Smooth muscle cell (in vitro differentiated cells): Measurements from ENCODE around the gene PPP5C. TPM values are rescaled to one million over a fixed set of nuclear protein-coding genes. Genes with fewer than 3 reads are reported as not detected.

ENCODE experiments used
- DNase-seq: peaks from one replicate; lab custom pipeline; 2025; ENCODE audit not compliant: unreplicated experiment; lab: John Stamatoyannopoulos, UW
- H2AFZ ChIP-seq: fragments of 200-600 bp; sonication (generic); 2 replicates; pipeline ENCODE4 v1.6.0; 2016; ENCODE audit warnings: antibody characterized with exemption, low read depth, mild to moderate bottlenecking
- H3F3A ChIP-seq: fragments of 200-600 bp; sonication (generic); 2 replicates; pipeline ENCODE4 v1.6.0; 2017; ENCODE audit warnings: antibody characterized with exemption, low read depth
- H3K27ac ChIP-seq: fragments of 200-600 bp; sonication (generic); 2 replicates; pipeline ENCODE4 v1.5.1; 2016; ENCODE audit warnings: low read depth, mild to moderate bottlenecking
- H3K27me3 ChIP-seq: fragments of 200-600 bp; sonication (generic); 2 replicates; pipeline ENCODE4 v1.6.1; 2016; ENCODE audit warnings: low read depth, mild to moderate bottlenecking
- H3K36me3 ChIP-seq: fragments of 200-600 bp; sonication (generic); 2 replicates; pipeline ENCODE4 v1.5.1; 2016; ENCODE audit warnings: low read depth
- H3K4me1 ChIP-seq: fragments of 200-600 bp; sonication (generic); 2 replicates; pipeline ENCODE4 v1.5.1; 2016; ENCODE audit warnings: low read depth
- H3K4me2 ChIP-seq: fragments of 200-600 bp; sonication (generic); 2 replicates; pipeline ENCODE4 v1.6.0; 2016; ENCODE audit warnings: mild to moderate bottlenecking
- H3K4me3 ChIP-seq: fragments of 200-600 bp; sonication (generic); 2 replicates; pipeline ENCODE4 v1.5.1; 2016; ENCODE audit warnings: mild to moderate bottlenecking
- H3K79me2 ChIP-seq: fragments of 200-600 bp; sonication (generic); 2 replicates; pipeline ENCODE4 v1.6.0; 2016; ENCODE audit warnings: low read depth, mild to moderate bottlenecking
- H3K9ac ChIP-seq: fragments of 200-600 bp; sonication (generic); 2 replicates; pipeline ENCODE4 v1.6.0; 2016; ENCODE audit warnings: low read depth
- H3K9me3 ChIP-seq: fragments of 200-600 bp; sonication (generic); replicated peaks from 2 replicates; pipeline ENCODE4 v1.5.1; 2016; ENCODE audit warnings: low read depth
- H4K20me1 ChIP-seq: fragments of 200-600 bp; sonication (generic); 2 replicates; pipeline ENCODE4 v1.6.0; 2016; ENCODE audit warnings: low read depth
- WGBS: methylation state at CpG from one replicate; pipeline ENCODE4 v1.1.7; 2016; ENCODE audit warnings: low lambda C conversion rate; 5-methylcytosine and 5-hydroxymethylcytosine counted together
- polyA plus RNA-seq: library from polyadenylated mRNA; unstranded; fragments of >200 nt; fragmentation: Nextera tagmentation; extraction: Ambion mirVana; gene quantifications from 2 replicates; pipeline ENCODE4 v1.2.1, GENCODE V29; 2016
- total RNA-seq: library from RNA; depleted of rRNA; stranded (reverse); fragments of >200 nt; gene quantifications from 2 replicates; pipeline ENCODE4 v1.2.3, GENCODE V29; 2014
- TF ChIP-seq, protein P1 (sequence below): fragments of 200-600 bp; sonication (generic); IDR thresholded peaks from 2 replicates; pipeline ENCODE4 v1.5.1; 2017; ENCODE audit warnings: borderline replicate concordance, mild to moderate bottlenecking, antibody characterized with exemption; ENCODE audit not compliant: insufficient read depth, poor library complexity, severe bottlenecking

The PPP5C gene
- total and polyA plus RNA-seq, 2 experiments from 2014 or later = 44.9 to 57.7 TPM

- Histone ChIP-seq H3K9ac (no peak overlapping the region), H3K4me2 (no peak overlapping the region), H3K79me2 (no peaks in the 10 kb centered on the region), H3K27me3 (peaks cover 19% of the 10 kb centered on the region), H3K9me3 (no peaks in the 10 kb centered on the region), H3K4me1 (peaks cover 4% of the 10 kb centered on the region), H3F3A (no peaks in the 10 kb centered on the region), H3K27ac (no peak overlapping the region), H3K4me3 (no peak overlapping the region), H3K36me3 (no peaks in the 10 kb centered on the region), H4K20me1 (no peaks in the 10 kb centered on the region), H2AFZ (no peak overlapping the region)
- WGBS = 91% methylated on average over 17 of the region's 17 CpGs
- TF ChIP-seq, protein P1, sequence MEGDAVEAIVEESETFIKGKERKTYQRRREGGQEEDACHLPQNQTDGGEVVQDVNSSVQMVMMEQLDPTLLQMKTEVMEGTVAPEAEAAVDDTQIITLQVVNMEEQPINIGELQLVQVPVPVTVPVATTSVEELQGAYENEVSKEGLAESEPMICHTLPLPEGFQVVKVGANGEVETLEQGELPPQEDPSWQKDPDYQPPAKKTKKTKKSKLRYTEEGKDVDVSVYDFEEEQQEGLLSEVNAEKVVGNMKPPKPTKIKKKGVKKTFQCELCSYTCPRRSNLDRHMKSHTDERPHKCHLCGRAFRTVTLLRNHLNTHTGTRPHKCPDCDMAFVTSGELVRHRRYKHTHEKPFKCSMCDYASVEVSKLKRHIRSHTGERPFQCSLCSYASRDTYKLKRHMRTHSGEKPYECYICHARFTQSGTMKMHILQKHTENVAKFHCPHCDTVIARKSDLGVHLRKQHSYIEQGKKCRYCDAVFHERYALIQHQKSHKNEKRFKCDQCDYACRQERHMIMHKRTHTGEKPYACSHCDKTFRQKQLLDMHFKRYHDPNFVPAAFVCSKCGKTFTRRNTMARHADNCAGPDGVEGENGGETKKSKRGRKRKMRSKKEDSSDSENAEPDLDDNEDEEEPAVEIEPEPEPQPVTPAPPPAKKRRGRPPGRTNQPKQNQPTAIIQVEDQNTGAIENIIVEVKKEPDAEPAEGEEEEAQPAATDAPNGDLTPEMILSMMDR = no peak
- DNase-seq = no peak
Measured at GRCh38 chr19:46427518-46428045, 80.7 kb downstream of the PPP5C start.

DNA sequence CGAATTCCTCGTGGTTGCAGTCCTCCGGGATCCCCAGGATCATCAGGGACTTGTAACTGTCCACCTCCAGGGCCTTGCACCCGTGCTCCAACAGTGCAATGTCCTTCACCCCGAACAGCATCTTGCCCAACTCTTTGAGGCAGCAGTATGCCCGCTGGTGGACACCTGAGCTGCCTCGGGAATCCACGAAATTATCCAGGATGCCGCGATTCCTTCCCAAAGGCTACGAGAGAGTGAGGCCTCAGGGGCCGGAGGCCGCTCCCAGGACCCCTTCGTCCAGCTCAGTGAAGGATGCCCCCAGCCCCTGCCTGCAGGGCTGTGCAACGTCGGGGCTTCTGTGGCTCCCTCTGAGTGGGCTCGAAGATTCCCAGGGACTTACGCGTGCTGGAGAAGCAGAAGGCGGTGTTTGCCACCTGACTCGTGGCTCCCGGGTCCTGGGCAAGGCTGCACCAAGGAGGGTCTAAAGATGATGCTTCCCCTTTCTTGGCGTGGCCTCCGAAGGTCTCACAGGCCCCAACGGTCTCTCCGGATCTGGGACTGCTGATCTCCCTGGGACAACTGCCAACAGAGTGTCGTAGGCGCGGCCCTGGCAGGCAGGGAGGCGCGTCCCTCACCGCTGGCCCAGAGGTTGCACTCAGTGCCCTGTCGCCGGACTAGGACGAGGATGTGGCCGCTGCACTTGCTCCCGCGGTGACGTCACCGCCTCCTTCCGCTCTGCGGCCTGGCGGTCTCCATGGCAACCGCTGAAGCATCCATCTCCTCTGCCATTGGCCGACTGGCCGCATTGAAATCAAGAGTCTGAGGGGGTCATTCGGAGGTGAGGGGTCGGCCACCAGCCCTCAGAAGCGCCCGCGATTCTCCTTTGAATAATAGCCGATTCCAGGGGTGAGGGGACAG lies 81.6 kb downstream of the PPP5C start, which contains the start of gene PNMA8C:
Gene PNMA8C, minus strand, starts transcription at position 698 of the 897 bp plus-strand sequence. Its CDS starts 577 bp downstream, at position 121.
- Histone ChIP-seq H3K27me3 (peaks cover 19% of the 10 kb centered on the region), H3K36me3 (no peaks in the 10 kb centered on the region), H3K4me2 (peak within 1 kb of the TSS; percentile 12), H3K27ac (no peak within 1 kb of the TSS), H2AFZ (no peak within 1 kb of the TSS), H3K4me1 (peaks cover 4% of the 10 kb centered on the region), H3F3A (no peaks in the 10 kb centered on the region), H3K4me3 (no peak within 1 kb of the TSS), H4K20me1 (no peaks in the 10 kb centered on the region), H3K9me3 (no peaks in the 10 kb centered on the region), H3K9ac (no peak within 1 kb of the TSS), H3K79me2 (no peaks in the 10 kb centered on the region)
- DNase-seq = no peak
- 42% methylated on average over 52 of the region's 52 CpGs for WGBS
- TF ChIP-seq, protein P1 = no peak

GRCh38 chr19:46429999-46430398 lies 83.1 kb downstream of the PPP5C start:
- no peak overlapping the region for H3K4me2 ChIP-seq
- DNase-seq = no peak
- H3K27ac ChIP-seq = no peak overlapping the region
- H3K9me3 ChIP-seq = no peaks in the 10 kb centered on the region
- no peak overlapping the region for H3K9ac ChIP-seq
- TF ChIP-seq, protein P1 = no peak
- H3F3A ChIP-seq = no peaks in the 10 kb centered on the region
- no peaks in the 10 kb centered on the region for H3K79me2 ChIP-seq
- H3K4me3 ChIP-seq = no peak overlapping the region
- no peaks in the 10 kb centered on the region for H4K20me1 ChIP-seq
- H3K4me1 ChIP-seq = peaks cover 4% of the 10 kb centered on the region
- 84% methylated on average over 4 of the region's 4 CpGs for WGBS
- H2AFZ ChIP-seq = no peak overlapping the region
- peaks cover 19% of the 10 kb centered on the region for H3K27me3 ChIP-seq
- H3K36me3 ChIP-seq = no peaks in the 10 kb centered on the region
